GM19351 (cell line): ENCODE measurements around the gene KCNG2.

Experiments used
- ATAC-seq: cut with Tn5 transposase; IDR thresholded peaks from one replicate; pipeline ENCODE4 v1.9.1; 2021; ENCODE audit warnings: mild to moderate bottlenecking, moderate library complexity; ENCODE audit not compliant: unreplicated experiment

The KCNG2 gene

DNA sequence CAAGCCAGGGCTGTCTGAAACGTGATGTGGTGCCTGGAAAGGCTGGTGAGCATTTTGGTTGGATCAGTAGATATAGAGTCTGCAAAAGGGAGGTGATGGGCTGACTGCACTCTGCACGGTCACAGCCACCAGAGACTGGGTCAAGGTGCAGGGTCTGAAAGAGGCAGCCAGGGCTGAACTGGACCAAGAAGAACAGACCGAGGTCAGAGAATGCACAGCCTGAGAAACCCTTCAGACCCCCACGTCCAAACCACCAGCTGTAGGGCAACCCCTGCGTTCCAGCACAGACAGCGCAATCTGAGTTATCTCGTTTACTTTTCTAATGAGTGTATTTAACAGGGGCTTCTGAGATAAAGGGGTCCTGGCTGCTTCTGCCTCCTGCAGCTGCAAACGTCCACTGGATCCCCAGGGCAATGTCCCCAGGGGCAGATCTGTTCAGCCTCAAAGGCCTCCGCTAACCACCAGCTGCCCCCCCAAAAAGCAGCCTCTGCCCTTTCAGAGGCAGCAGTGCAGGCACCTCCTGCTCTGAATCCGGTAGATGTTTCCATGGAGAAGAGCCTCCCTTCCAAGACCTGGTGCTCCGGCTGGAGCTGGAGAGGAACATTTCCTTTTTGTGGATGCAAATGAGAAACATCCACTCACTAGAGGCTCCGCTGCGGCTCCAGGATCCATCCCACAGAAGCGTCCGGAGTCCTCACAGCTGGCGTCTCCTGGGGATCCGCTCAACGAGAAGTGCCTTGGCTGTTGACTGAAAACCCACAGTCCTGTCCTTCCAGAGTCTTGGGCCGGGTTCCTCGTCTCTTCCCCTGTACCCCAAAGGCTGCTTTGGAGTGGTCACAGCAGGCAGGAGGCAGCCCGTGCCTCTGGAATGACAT, 970 bp upstream of the KCNG2 start:
- no peak for ATAC-seq

- no peak for ATAC-seq
These were observed 734 bp downstream of the KCNG2 start for GRCh38 chr18:79798346-79798998.

DNA sequence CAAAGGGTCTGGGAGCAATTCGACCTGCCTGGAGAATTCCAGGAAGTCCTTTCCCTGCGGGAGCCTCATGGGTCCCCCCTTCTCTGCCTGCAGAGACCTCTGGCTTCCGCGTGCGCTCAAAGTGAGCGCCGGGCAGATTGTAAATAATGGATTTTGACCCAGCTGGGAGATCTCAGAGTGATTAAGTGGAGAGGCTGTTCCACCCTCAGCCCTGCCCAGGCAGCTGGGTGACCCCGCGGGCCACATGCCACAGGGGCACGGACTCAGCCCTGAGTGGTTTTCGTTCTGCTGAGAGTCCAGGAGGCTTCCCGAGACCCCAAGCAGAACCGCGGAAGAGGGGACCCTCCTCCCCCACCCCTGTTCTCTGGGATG, 1.2 kb downstream of the KCNG2 start:
- no peak for ATAC-seq

DNA sequence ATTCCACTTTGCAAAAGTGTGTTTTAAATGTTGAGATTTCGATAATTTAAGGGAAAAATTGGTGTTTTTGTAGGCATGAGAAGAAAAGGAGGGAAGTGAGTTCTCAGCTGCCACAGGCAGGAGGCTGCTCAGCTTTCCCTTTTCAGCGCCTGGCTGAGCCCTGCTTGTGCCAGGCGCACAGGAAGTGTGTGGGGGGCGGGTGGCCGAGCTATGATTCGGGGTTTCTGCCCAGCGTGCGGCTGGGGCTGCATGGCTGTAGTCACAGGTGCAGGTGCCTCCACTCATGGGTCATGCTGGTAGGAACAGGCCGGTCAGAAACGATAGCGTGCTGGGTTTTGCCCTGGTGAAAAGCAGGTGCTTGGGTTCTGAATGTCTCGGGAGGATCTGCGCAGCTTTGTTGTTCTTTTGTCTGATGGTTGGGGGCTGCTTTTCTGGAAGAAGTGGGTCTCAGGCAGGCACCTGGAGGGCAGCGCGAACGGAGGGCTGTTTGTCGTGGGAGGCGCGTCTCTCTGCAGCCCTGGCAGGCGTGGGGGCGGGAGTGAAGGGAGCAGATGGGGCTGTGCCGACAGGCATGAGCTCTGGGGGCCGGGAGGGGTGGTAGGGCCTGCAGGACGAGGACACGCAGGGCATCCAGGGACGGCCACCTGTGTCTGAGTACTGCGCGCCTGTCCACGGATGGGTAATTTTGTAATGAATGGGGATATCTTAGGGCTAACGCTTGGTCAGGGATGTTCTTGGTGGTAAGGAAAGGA, 2.1 kb downstream of the KCNG2 start:
- no peak for ATAC-seq

- no peak for ATAC-seq
These were observed 2.8 kb downstream of the KCNG2 start for GRCh38 chr18:79800371-79801180.

DNA sequence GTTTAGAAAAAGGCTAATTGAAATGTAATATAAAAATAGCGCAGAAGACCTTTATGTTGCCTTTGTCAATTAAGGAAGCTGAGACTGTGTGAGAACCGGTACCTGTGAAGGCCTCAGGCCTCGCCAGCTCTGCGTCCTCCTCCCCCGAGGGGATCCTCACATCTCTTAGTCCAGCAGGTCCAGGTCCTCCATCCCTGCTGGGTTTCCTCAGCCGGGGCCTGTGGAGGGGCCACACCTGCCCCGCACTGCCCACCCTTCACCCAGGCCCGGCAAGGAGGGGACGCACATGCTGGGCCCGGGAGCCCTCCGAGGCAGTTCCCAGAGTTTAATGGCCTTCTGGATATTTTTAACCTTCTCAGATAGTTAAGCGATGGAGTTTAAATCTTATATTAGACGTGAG, 3.5 kb downstream of the KCNG2 start:
- ATAC-seq, result no peak

DNA sequence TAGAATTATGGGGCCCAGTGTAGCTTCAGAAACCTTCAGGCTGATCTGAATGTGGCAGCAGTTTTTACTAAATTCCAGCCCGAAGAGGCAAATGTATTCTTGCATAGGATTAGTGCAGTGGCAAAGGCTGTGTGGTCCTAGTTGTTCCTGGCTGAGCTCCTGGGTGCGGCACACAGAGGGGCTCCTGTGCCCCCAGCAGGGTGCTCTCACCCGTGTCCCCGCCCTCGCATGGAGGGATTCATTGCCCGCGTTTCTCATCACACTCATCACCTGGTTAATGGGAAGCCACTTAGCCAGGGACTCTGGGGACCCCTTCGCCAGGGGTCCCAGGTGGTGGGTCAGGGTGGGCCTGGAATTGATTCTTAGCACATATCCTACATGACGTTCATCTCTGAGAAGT, 3.9 kb downstream of the KCNG2 start:
- ATAC-seq, result no peak

GRCh38 chr18:79802298-79802697, 4.6 kb downstream of the KCNG2 start:
- no peak for ATAC-seq

DNA sequence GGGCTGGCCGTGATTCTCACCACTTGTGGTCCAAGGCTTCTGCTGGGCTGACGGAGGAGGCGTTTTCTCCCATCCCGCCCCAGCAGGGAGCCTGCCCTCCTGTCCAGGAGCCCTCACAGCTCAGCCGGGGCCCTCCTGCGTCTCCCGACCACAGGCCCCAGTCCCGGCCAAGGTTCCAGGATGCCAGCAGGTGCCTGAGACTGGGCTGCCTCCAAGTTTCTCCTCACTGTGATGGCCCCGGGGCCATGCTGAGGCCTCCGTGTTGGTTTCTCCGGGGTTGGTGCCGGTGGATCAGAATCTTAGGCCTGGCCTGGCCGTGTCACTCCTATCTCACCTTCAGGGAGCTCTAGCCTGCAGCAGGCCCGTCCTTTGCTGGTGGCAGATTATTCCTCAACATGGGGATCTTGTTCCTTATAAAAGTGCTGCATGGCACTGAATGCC, 5.9 kb downstream of the KCNG2 start:
- no peak for ATAC-seq

DNA sequence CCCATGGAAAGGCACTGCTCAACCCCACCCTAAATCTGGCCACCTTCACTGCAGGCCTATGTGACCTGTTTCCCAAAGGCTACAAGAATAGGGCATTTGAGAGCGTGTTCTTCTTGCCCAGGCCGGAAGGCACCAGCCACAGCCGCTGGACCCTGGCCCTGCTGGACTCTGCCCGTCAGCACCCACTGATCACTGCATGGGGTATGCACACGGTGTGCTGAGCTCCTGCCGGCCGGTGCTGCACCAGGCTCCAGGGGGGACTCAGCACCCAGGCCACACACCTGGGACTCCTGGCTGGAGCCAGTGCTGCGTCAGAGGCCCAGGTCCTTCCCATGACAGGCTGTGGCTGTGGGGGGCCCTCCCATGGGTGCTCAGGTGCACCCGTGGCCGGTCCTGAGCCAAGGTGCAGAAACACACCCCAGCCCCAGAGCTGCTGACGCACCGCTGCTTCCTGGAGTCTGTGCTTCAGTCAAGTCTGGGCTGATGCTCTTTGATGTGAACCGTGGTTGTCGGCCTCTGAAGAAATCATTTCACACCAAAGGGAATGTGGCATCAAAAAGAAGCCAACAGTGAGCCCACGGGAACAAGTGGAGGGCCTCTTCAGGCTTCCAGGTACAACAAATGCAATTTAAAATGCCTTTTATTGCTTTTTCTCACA, 6.5 kb downstream of the KCNG2 start:
- ATAC-seq, result no peak

- ATAC-seq, result no peak
These were observed 7.6 kb downstream of the KCNG2 start for GRCh38 chr18:79805211-79805887.

DNA sequence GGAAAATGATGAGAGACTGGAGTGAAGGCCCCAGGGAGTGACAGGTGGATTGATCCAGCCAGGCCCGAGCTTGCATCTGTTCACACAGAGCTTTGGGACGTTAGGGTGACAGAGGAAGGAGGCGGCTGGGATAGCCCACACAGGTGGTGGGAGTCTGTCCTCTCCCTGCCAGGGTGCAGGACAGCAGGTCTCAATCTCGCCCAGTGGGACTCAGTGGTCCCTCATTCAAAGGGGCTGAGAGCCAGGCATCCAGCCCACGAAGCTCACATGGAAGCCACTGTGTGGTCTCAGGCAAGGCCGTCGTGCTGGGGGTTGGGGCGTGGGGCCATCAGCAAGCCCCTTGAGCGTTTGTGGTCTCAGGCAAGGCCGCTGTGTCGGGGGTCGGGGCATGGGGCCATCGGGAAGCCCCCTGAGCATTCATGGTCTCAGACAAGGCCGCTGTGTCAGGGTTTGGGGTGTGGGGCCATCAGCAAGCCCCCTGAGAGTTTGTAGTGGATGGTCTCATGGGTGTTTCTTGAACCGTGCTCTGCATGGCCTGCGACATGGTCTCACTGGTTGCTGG, 8.3 kb downstream of the KCNG2 start:
- ATAC-seq, result no peak

- no peak for ATAC-seq
These were observed 9.5 kb downstream of the KCNG2 start for GRCh38 chr18:79806976-79807841.

- ATAC-seq, result no peak
These were observed 11.9 kb downstream of the KCNG2 start for GRCh38 chr18:79809482-79810192.

GRCh38 chr18:79812052-79812451, 14.3 kb downstream of the KCNG2 start:
- ATAC-seq, result no peak

DNA sequence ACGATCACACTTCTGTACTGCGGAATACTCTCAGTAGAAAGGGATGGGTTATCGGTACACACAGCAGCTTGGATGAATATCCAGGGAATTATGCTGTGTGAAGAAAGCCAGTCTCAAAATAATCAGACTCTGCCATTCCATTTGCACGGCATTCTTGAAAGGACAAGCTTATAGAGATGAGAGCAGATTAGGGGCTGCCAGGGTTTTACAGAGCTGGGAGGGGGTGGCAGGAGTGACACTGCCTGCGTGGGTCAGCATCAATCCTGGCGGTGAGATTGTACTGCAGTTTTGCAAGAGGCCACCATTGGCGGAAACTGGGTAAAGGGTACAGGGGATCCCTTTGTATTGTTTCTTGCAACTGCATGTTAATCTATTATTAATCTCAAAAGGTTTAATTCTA, 16.6 kb downstream of the KCNG2 start:
- ATAC-seq, result no peak

- ATAC-seq, result no peak
These were observed 17.9 kb downstream of the KCNG2 start for GRCh38 chr18:79815657-79816056.

DNA sequence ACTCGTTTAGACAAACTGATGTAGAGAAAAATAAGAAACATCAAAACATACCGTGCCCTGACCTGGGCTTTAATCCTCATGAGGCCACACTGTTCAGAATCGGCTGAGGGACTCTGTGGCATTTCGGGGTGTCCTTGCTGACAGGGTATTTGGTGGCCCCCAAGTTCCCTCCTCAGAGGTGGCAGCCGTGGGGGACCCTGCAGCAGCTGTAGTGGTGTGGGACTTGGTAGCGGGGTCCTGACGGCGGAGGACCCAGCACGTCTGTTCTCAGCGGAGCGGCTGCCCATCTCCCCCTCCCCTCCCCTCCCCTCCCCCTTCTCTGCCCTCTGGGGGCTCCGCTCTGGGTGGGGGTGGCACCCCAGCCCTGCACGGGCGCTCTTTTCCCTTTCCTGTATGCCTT, 18.4 kb downstream of the KCNG2 start:
- no peak for ATAC-seq
